Endothelial cell of umbilical vein (primary cell): ENCODE measurements around the gene SUMF1. TPM values are rescaled to one million over a fixed set of nuclear protein-coding genes. Genes with fewer than 3 reads are reported as not detected.

Experiments used
- BruUV-seq: library from RNA; stranded (reverse); fragments of 400-500 nt; replicated peaks from 2 replicates; lab custom pipeline; 2021; lab: Mats Ljungman, UMichigan
- CTCF ChIA-PET: fragments of 300-600, 350-600 bp; sonication (Branson Sonifier 250); formaldehyde crosslinking; loops from one replicate; lab custom pipeline; 2021; ENCODE audit warnings: antibody characterized with exemption, inconsistent platforms; lab: Charles Lee
- POLR2A ChIA-PET: fragments of 300-600, 350-600 bp; sonication (Branson Sonifier 250); formaldehyde crosslinking; loops from one replicate; lab custom pipeline; 2021; ENCODE audit warnings: antibody characterized with exemption, inconsistent platforms; lab: Charles Lee
- DNase-seq: peaks from one replicate; pipeline ENCODE4 v3.0.0-alpha.2; 2011; ENCODE audit warnings: low read depth, low spot score
- FAIRE-seq: peaks from 2 replicates; lab custom pipeline; 2011; peaks lifted over from hg19 to GRCh38; lab: Jason Lieb, UNC
- H2AFZ ChIP-seq: 2 replicates; pipeline ENCODE4 v1.6.0; 2012; ENCODE audit warnings: low read depth, low read length, control low read depth, inconsistent platforms
- H3K27ac ChIP-seq: 2 replicates; pipeline ENCODE4 v1.5.1; 2011; ENCODE audit warnings: low read depth, mild to moderate bottlenecking, control low read depth, low read length, moderate library complexity; ENCODE audit not compliant: insufficient read depth
- H3K27me3 ChIP-seq, 2 experiments: 2 replicates each; pipeline versions ENCODE4 v1.6.0 to v1.6.1; 2011; ENCODE audit warnings: low read length in 2 of 2, mixed read lengths in 1 of 2; ENCODE audit not compliant: control insufficient read depth in 2 of 2, insufficient read depth in 2 of 2
- H3K36me3 ChIP-seq, 2 experiments: 2 replicates in 1 of 2; 3 replicates in 1 of 2; pipeline ENCODE4 v1.5.1; 2011; ENCODE audit warnings: low read length in 2 of 2, mild to moderate bottlenecking in 1 of 2, moderate library complexity in 1 of 2; ENCODE audit not compliant: control insufficient read depth in 2 of 2, insufficient read depth in 2 of 2; ENCODE audit errors: extremely low read depth in 1 of 2
- H3K4me1 ChIP-seq: 3 replicates; pipeline ENCODE4 v1.5.1; 2011; ENCODE audit warnings: mild to moderate bottlenecking, low read length; ENCODE audit not compliant: control insufficient read depth, insufficient read depth; ENCODE audit errors: extremely low read depth
- H3K4me2 ChIP-seq: 2 replicates; pipeline ENCODE4 v1.6.1; 2011; ENCODE audit warnings: low read length, control low read depth, mixed read lengths; ENCODE audit not compliant: insufficient read depth
- H3K4me3 ChIP-seq, 3 experiments: fragments of 200-600 bp in 1 of 3; sonication (generic), shearing (Covaris generic) in 1 of 3; replicated peaks in 1 of 3; 2 replicates each; pipeline ENCODE4 v1.5.1; 2011 to 2016; ENCODE audit warnings: control low read depth in 3 of 3, low read length in 3 of 3, mild to moderate bottlenecking in 2 of 3, inconsistent platforms in 1 of 3, low read depth in 1 of 3, moderate library complexity in 1 of 3; ENCODE audit not compliant: insufficient read depth in 1 of 3
- H3K79me2 ChIP-seq: 2 replicates; pipeline ENCODE4 v1.6.0; 2012; ENCODE audit warnings: low read length, inconsistent platforms; ENCODE audit not compliant: control insufficient read depth, insufficient read depth
- H3K9ac ChIP-seq: replicated peaks from 2 replicates; pipeline ENCODE3; 2011; ENCODE audit warnings: low read length, control low read depth; ENCODE audit not compliant: insufficient read depth; ENCODE audit errors: extremely low read depth
- H3K9me1 ChIP-seq: replicated peaks from 3 replicates; pipeline ENCODE4 v1.6.0; 2011; ENCODE audit warnings: mild to moderate bottlenecking, low read length; ENCODE audit not compliant: control insufficient read depth, insufficient read depth; ENCODE audit errors: extremely low read depth
- H3K9me3 ChIP-seq: replicated peaks from 2 replicates; pipeline ENCODE4 v1.5.1; 2012; ENCODE audit warnings: low read length, inconsistent platforms; ENCODE audit not compliant: control insufficient read depth, insufficient read depth
- H4K20me1 ChIP-seq: replicated peaks from 2 replicates; pipeline ENCODE3; 2011; ENCODE audit warnings: mild to moderate bottlenecking, low read length; ENCODE audit not compliant: control insufficient read depth, insufficient read depth; ENCODE audit errors: extremely low read depth
- EZH2 ChIP-seq: IDR thresholded peaks from 2 replicates; pipeline ENCODE4 v1.6.1; 2012; ENCODE audit warnings: borderline replicate concordance, low read depth, mild to moderate bottlenecking, moderate library complexity, low read length, inconsistent platforms; ENCODE audit not compliant: severe bottlenecking
- FOS ChIP-seq: IDR thresholded peaks from 2 replicates; pipeline ENCODE4 v1.6.1; 2011; ENCODE audit warnings: mild to moderate bottlenecking, low read length, moderate library complexity, borderline replicate concordance; ENCODE audit not compliant: insufficient read depth
- GATA2 ChIP-seq: IDR thresholded peaks from 2 replicates; pipeline ENCODE4 v1.7.0; 2011; ENCODE audit warnings: low read depth, mild to moderate bottlenecking, moderate library complexity, mixed read lengths, low read length; ENCODE audit not compliant: insufficient read length, insufficient read depth
- JUN ChIP-seq: IDR thresholded peaks from 2 replicates; pipeline ENCODE4 v1.6.1; 2011; ENCODE audit warnings: borderline replicate concordance, low read depth; ENCODE audit not compliant: insufficient read length, insufficient read depth
- MAX ChIP-seq: IDR thresholded peaks from 2 replicates; pipeline ENCODE4 v1.6.1; 2011; ENCODE audit not compliant: insufficient read depth, insufficient read length
- MYC ChIP-seq: IDR thresholded peaks from one replicate; pipeline ENCODE4 v1.6.1; 2011; ENCODE audit warnings: mild to moderate bottlenecking, low read depth, low read length
- POLR2A ChIP-seq: IDR thresholded peaks from 2 replicates; pipeline ENCODE4 v1.6.1; 2012; ENCODE audit warnings: low read depth, mild to moderate bottlenecking, control low read depth, low read length
- POLR2AphosphoS5 ChIP-seq: IDR thresholded peaks from 2 replicates; pipeline ENCODE4 v1.6.1; 2012; ENCODE audit warnings: low read depth, mild to moderate bottlenecking, control low read depth, low read length, moderate library complexity; ENCODE audit not compliant: insufficient read depth
- dilution Hi-C: fragments of 300-500 bp; cut with MboI; formaldehyde crosslinking; loops from one replicate; pipeline ENCODE4 v1.15.0; 2019; ENCODE audit warnings: low sequenced_read_pairs; ENCODE audit not compliant: extremely low pct_ligation_motif_present
- intact Hi-C: fragments of 100-400 bp; cut with micrococcal nuclease; formaldehyde crosslinking; loops from one replicate; pipeline ENCODE4 v1.10.0; 2022
- polyA plus RNA-seq, 4 experiments: library from polyadenylated mRNA; depleted of rRNA in 3 of 4; stranded (reverse) in 3 of 4; unstranded in 1 of 4; fragments of >200 nt; gene quantifications; 2 replicates each; pipeline versions ENCODE4 v1.2.1 to v1.2.3, GENCODE V29; 2011 to 2012; ENCODE audit warnings: missing spikeins in 1 of 4
- total RNA-seq: library from RNA; stranded (reverse); gene quantifications from 2 replicates; pipeline ENCODE4 v1.2.3, GENCODE V29; 2021
- TF ChIP-seq, protein P1 (sequence below), 2 donors: IDR thresholded peaks; 1 replicate in 1 of 2; 2 replicates in 1 of 2; pipeline ENCODE4 v1.5.1; 2011; ENCODE audit warnings: low read length in 2 of 2, mild to moderate bottlenecking in 2 of 2, moderate library complexity in 2 of 2, control low read depth in 1 of 2, inconsistent platforms in 1 of 2, low read depth in 1 of 2; ENCODE audit not compliant: insufficient read depth in 1 of 2; ENCODE audit errors: extremely low read depth in 1 of 2

The SUMF1 gene
- total and polyA plus RNA-seq, 2 donors (not counting 3 experiments of a cell fraction or from before 2014, with no cell fraction given) = 31.5 to 46.8 TPM

DNA sequence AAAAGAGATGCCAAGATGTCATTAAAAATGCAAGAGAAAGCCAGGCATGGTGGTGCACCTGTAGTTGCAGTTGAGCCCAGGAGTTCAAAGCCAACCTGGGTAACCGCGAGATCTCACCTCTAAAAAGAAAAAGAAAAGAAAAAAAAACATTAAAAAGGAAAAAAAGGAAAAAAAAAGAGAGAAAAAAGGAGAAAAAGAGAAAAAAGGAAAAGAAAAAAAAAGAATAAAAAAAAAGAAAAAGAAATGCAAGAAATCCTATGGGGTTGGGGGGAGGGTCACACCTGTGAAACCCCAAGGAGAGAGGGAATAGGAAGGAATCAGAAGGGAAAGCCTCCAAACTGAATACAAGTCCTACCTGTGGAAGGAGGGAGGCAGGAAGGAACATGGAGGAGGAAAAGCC lies 5.2 kb upstream of the SUMF1 start:
- Histone ChIP-seq H3K4me2 (no peak overlapping the region), H3K4me3 (no peak overlapping the region), H4K20me1 (no peaks in the 10 kb centered on the region), H3K9ac (no peak overlapping the region), H3K9me3 (no peaks in the 10 kb centered on the region), H3K36me3 (no peaks in the 10 kb centered on the region), H3K9me1 (no peaks in the 10 kb centered on the region), H3K27me3 (peaks cover 0 to 3% of the 10 kb centered on the region in 2 experiments), H3K4me1 (peaks cover 22% of the 10 kb centered on the region), H3K79me2 (no peaks in the 10 kb centered on the region), H2AFZ (no peak overlapping the region), H3K27ac (no peak overlapping the region)
- intact Hi-C loops (no loop called here), dilution Hi-C loops (no loop called here)
- FAIRE-seq = no peak
- no TSS peak for BruUV-seq
- no peak for DNase-seq
- TF ChIP-seq GATA2 = no peak
- no peak for TF ChIP-seq POLR2AphosphoS5
- no peak for TF ChIP-seq FOS
- TF ChIP-seq, protein P1, sequence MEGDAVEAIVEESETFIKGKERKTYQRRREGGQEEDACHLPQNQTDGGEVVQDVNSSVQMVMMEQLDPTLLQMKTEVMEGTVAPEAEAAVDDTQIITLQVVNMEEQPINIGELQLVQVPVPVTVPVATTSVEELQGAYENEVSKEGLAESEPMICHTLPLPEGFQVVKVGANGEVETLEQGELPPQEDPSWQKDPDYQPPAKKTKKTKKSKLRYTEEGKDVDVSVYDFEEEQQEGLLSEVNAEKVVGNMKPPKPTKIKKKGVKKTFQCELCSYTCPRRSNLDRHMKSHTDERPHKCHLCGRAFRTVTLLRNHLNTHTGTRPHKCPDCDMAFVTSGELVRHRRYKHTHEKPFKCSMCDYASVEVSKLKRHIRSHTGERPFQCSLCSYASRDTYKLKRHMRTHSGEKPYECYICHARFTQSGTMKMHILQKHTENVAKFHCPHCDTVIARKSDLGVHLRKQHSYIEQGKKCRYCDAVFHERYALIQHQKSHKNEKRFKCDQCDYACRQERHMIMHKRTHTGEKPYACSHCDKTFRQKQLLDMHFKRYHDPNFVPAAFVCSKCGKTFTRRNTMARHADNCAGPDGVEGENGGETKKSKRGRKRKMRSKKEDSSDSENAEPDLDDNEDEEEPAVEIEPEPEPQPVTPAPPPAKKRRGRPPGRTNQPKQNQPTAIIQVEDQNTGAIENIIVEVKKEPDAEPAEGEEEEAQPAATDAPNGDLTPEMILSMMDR (IDR thresholded peaks at IDR 0.05; ENCODE audit: extremely low read depth in 1 of 2, insufficient read depth in 1 of 2, low read depth in 1 of 2, low read length in 2 of 2) = no peak
- TF ChIP-seq JUN = no peak
- no peak for TF ChIP-seq MAX
- TF ChIP-seq MYC = no peak
- TF ChIP-seq EZH2 = no peak
- TF ChIP-seq POLR2A = no peak
- ChIA-PET CTCF (no interaction called here), POLR2A (no interaction called here)
